Endothelial cell of umbilical vein (primary cell): ENCODE measurements around the gene MT1F.

Source experiments
- EZH2 ChIP-seq: IDR thresholded peaks from 2 replicates; pipeline ENCODE4 v1.6.1; 2012; ENCODE audit warnings: borderline replicate concordance, low read depth, mild to moderate bottlenecking, moderate library complexity, low read length, inconsistent platforms; ENCODE audit not compliant: severe bottlenecking
- POLR2A ChIP-seq: IDR thresholded peaks from 2 replicates; pipeline ENCODE4 v1.6.1; 2012; ENCODE audit warnings: low read depth, mild to moderate bottlenecking, control low read depth, low read length
- TF ChIP-seq, protein P1 (sequence below), 2 donors: IDR thresholded peaks; 1 replicate in 1 of 2; 2 replicates in 1 of 2; pipeline ENCODE4 v1.5.1; 2011; ENCODE audit warnings: low read length in 2 of 2, mild to moderate bottlenecking in 2 of 2, moderate library complexity in 2 of 2, control low read depth in 1 of 2, inconsistent platforms in 1 of 2, low read depth in 1 of 2; ENCODE audit not compliant: insufficient read depth in 1 of 2; ENCODE audit errors: extremely low read depth in 1 of 2

DNA sequence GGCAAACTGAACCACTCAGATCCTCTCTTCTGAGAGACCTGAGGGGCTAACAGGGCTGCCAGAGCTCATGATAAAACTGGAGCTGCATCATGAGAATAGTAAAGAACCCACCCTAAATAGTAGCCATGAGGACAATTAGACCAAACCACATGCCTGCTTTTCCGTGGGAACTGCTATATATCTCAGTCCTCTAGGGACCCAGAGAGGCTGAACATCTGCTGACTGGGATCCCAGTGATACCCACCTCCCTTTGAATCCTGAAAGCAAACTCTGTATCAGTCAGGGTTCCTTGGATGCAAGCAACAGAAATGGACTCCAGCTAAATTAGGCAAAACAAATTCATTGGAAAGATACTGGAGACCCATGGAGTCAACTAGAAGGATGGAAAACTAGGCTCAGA, 31.0 kb downstream of the MT1F start:
- TF ChIP-seq, protein P1, sequence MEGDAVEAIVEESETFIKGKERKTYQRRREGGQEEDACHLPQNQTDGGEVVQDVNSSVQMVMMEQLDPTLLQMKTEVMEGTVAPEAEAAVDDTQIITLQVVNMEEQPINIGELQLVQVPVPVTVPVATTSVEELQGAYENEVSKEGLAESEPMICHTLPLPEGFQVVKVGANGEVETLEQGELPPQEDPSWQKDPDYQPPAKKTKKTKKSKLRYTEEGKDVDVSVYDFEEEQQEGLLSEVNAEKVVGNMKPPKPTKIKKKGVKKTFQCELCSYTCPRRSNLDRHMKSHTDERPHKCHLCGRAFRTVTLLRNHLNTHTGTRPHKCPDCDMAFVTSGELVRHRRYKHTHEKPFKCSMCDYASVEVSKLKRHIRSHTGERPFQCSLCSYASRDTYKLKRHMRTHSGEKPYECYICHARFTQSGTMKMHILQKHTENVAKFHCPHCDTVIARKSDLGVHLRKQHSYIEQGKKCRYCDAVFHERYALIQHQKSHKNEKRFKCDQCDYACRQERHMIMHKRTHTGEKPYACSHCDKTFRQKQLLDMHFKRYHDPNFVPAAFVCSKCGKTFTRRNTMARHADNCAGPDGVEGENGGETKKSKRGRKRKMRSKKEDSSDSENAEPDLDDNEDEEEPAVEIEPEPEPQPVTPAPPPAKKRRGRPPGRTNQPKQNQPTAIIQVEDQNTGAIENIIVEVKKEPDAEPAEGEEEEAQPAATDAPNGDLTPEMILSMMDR (IDR thresholded peaks at IDR 0.05; ENCODE audit: extremely low read depth in 1 of 2, insufficient read depth in 1 of 2, low read depth in 1 of 2, low read length in 2 of 2), result no peak
- no peak for TF ChIP-seq EZH2
- no peak for TF ChIP-seq POLR2A
